GM19043 (cell line): ENCODE data around the gene KRT34.
"Not testable (repeated sequence)": the region's sequence is repeated elsewhere in the genome, so short reads cannot be mapped to it uniquely, and the experiment has no call there.

ENCODE experiments used
- ATAC-seq: cut with Tn5 transposase; IDR thresholded peaks from one replicate; pipeline ENCODE4 v1.9.1; 2021; ENCODE audit warnings: low read depth; ENCODE audit not compliant: unreplicated experiment

KRT34 gene

GRCh38 chr17:41381943-41382342 lies at the start of gene KRT34:
Gene KRT34, minus strand, starts transcription at chr17:41382306. Its CDS starts 60 bp downstream, at chr17:41382246.
- not testable (repeated sequence) for ATAC-seq

DNA sequence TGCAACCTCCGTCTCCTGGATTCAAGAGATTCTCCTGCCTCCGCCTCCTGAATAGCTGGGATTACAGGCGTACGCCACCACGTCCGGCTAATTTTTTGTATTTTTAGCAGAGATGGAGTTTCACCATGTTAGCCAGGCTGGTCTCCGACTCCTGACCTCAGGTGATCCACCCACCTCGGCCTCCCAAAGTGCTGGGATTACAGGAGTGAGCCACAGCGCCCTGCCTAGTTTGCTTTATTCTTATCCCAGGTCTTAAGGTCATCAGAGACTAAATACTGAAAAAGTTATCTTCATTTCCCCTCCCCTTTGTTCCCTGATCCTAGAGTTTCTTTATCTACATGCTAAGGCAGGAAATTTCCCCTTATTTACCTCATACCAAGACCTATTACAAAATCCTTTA lies 48.3 kb upstream of the KRT34 start:
- not testable (repeated sequence) for ATAC-seq

DNA sequence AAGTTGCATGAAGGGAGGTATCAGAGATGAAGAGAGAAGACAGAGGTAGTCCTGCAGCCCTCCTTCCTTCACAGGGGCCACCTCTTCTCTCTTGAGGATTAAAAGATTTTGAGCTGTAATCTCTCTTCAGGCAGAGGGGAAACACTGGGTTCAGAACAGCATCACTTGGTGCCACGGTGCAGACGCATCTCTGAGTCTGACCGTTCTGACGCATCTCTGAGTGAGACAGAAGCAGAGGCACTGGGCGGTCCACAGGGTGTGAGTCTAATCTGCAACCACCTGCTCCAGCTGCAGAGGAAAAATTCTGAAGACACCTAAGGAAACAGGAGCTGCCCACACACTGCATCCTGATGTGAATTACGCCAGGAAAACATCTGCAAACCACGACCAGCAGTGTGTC lies 47.6 kb upstream of the KRT34 start:
- no peak for ATAC-seq

DNA sequence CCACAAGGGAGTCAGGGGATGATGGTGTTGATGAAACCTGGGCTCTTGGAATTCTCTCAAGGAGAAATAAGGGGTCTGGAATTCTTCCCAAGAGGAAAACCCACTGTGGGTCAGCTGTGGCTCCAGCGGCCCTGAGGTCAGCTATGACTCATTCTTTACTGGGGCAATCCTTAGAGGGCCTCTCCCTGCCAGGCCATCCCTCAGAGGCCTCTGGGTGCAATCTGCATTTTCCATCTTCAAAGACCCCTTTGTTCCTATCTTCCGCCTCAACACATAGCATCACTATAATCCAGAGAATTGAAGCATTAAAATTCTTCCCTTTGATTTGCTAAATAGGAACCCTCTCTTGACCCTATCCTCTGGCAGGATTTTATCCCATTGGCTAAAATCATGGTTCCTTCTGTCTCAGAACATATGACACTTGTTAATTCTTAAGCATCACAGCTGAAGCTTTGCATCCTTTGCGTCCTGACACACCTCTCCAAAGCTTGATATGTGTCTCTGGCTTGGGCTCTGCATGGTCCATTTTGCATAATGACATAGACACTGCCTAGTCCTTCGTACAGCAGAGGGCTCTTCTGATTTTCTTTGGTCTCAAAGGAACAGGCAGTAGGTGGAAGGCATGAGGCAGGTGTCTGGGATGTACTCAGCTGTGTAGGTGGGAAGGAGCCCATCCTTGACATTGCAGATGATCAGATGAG lies 46.6 kb upstream of the KRT34 start:
- ATAC-seq, result no peak

DNA sequence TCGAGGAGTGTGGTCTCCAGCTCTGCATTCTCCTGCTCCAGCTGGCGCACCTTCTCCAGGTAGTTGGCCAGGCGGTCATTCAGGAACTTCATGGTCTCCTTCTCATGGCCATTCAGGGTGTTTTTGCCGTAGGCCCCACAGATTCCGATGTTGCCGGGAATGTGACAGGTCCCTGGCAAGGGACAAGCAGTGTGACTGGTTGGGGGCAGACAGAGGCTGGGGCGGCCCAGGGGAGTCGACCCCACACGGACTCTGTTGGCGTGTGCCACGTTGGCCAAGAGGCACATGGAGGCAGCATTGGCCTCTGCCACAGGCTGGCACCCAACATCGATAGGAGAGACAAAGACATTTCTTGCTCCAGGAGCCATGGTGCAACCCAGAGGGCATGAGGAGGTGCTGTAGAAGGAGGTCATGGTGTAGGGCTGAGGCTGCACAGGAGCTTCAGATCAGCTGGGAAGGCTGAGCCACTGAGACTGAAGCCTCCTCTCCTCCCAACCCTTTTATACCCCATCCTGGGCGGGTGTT lies 42.1 kb upstream of the KRT34 start, which contains the start of gene KRT37:
TSS of gene KRT37 (minus strand) at position 475 of the 525 bp plus-strand sequence. CDS start at position 413, 62 bp downstream.
- ATAC-seq, result no peak

DNA sequence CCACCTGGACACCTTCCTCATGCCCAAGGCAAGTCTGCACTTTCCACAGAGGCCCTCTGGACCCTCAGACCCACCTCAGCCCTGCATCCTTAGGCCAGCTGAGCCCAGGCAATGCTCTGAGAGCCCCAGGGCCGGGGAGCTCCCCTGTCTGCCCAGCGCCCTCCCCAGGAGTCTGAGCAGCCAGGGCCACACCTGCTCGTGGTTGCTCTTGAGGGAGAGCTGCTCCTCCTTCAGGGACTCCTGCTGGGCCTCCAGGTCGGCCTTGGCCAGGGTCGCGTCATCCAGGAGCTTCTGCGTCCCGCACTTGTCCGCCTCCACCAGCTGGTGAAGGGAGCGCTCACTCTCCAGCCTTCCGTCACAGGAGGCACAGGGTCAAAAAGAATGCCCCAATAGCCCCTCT lies 40.5 kb upstream of the KRT34 start:
- not testable (repeated sequence) for ATAC-seq

DNA sequence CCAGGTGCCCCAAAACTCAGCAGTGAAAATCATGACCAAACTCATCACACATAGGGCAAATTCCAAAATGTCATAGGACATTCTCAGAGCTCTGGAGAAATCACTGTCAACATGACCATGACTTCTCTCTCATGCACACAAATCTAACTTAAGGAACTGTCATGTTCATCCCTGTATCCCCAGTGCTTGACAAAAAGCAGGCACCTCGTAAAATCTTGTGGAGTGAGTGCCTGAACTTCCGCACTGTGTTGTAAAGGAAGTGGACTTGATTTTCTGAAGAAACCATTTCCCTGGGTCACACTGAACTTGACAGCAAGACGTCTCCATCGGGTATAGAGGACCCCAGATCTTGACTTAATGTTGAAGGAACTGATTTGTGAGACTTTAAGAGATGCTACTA lies 39.5 kb upstream of the KRT34 start:
- no peak for ATAC-seq

DNA sequence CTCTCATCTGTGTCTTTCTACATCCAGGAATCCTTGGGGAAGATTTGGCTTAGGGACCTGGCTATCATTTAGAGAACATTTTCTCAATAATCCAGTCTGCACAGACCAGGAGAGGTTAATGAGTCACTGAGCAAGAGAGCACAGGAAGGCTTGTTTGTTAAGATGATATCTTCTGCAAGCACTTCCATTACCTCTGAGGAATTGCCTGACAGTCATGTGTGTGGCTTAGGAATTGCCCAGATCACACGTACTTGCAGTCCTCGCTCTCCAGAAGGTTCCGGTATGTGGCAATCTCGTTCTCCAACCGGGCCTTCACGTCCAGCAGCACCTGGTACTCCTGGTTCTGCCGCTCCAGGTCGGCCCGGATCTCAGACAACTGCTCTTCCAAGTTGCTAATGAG lies 39.0 kb upstream of the KRT34 start:
- no peak for ATAC-seq

DNA sequence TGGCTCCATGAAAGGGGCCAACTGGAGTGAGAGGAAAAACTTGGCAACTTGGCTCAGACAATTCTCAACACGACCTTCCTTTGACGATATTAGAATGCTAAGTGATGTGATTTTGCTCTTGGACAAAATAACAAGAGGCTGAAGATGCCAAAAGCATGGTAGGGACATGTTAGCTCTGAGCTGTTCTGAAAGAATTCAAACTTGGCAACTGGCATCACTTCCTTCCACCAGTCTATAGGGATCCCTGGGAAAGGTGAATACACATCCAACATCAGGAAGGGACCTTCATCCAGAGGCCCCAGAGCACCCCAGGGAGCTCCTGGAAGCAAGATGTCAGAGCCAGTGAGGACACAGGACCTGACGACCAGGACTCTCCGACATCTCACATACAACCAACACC lies 38.0 kb upstream of the KRT34 start:
- no peak for ATAC-seq

- ATAC-seq, result no peak
Observed at GRCh38 chr17:41419716-41420115, 37.6 kb upstream of the KRT34 start.

DNA sequence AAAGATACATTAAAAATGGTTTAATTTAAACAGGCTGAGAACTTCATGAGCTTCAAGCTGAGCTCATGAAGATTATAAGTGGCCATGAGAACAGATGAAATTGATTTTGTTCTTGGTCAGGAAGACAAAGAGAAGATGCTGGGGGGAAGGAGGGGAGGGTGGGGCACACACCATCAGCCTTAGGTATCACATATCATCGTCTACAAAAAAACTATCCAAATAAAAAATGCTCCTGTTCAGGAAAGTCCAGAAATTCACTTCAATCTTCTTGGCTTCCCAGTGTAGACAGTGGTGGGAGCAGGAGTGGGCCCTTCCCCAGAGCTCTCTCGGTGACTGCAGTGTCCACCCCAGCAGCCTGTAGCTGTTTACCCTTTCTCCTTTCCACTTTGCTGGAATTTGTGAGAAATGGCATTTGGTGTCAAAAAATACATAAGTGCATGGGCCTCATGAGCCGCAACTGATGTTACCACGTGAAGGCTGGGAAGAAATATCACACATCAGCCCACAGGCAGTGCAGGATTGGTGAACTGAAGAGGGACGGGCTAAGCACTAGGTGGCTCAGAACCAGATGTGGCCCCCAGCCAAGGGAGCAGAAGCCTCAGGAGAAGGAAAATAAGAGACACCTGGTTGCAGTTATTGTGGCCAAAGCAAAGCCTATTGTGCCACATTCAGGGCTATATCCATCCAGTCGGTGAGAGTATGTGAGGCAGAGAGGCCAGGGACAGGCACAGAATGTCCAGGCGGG lies 36.2 kb upstream of the KRT34 start:
- no peak for ATAC-seq

DNA sequence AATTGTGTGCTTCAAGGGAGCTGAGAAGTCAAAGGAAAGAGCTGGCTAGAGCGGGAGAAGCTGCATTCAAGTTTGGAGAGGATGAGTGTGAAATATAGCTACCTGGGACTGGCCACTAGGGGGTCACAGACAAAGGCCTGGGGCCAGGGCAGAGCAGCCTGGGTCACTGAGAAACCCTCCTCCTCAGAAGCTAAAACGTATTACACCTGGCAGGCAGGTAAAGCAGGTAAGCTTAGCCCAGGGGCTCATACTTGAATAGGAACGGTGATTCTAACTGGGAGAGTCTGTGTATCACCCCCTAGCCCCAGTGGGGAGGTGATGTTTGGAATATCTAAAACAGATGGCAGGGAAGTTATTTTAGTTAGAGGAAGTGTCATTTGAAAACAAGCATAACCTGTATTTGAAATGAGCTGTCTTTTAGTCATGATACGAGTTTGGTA lies 35.5 kb upstream of the KRT34 start:
- ATAC-seq, result no peak

DNA sequence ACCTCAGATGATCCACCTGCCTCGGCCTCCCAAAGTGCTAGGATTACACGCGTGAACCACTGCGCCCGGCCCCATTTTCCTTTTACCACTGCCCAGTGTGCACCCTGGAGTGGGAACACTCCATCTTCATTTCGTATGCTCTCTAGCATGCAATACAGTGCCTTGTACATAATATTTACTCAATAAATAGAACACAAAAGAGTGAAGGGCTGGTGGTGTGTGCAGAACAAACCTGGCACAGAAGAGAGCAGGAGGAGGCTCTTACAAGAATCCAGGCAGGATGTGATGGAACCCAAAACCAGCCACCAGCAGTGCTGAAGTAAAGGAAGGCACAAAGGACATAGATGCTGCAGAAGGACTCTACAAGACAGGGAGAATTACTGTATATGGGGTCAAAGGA lies 35.0 kb upstream of the KRT34 start:
- ATAC-seq, result no peak

DNA sequence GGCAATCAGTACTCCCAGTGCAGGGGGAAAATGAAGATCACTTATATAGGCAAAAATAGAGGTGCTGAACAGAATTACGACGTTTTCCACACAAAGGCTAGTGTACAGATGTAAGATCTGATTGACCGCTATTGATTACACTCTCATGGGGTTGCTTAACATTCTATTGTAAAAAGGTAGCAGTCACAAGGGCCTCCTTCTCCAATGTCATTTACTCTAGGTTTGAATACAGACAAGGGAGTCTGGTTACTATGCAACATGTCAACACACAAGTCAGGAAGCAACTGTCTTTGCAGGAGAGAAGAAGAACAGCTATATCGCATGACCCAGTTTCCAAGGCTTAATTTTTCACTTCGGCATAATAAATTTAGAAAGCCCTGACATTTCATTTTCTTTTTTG lies 34.4 kb upstream of the KRT34 start:
- no peak for ATAC-seq

DNA sequence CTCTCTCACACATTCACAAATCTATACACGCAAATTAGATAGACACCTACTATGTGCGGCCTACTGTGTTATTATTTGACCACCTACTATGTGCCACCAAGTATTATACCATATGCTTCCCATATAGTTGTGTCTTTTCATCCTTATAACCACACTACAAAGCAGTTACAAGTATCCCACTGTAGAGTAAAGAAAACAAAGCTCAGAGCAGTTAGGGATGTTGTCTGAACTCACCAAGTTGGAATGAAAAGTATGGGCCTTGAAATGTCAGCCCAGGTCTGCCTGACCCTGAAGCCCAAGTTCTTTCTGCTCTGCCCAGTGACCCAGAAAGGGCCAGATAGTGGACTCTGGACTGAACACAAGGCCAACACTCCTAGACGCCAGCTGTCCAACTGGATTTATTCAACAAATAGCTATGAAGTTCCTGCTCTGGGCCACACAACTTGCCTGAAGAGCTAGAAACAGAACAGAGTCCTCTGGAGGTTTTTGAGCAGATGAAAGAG lies 33.8 kb upstream of the KRT34 start:
- ATAC-seq, result no peak

- ATAC-seq, result no peak
Observed at GRCh38 chr17:41415411-41415810, 33.3 kb upstream of the KRT34 start.

DNA sequence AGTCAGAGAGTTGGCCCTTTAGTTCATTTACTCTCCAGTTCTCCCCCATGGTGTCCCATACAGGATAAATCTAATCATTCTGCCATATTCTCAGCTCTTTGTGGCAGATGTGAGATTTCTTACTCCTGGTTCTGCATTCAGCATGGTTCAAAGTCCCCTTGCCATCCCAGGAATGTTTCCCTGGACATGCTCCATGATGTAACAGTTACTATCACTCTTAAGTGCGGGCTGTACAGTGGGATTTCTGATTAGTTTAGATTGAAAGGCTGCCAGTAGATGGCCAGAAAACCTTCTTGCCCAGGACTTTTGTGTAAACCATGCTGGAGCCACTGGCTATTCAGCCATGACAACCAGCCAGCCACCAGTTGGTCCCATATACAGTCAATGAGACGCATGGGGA lies 31.9 kb upstream of the KRT34 start:
- no peak for ATAC-seq

- no peak for ATAC-seq
Observed at GRCh38 chr17:41413353-41413957, 31.3 kb upstream of the KRT34 start.

DNA sequence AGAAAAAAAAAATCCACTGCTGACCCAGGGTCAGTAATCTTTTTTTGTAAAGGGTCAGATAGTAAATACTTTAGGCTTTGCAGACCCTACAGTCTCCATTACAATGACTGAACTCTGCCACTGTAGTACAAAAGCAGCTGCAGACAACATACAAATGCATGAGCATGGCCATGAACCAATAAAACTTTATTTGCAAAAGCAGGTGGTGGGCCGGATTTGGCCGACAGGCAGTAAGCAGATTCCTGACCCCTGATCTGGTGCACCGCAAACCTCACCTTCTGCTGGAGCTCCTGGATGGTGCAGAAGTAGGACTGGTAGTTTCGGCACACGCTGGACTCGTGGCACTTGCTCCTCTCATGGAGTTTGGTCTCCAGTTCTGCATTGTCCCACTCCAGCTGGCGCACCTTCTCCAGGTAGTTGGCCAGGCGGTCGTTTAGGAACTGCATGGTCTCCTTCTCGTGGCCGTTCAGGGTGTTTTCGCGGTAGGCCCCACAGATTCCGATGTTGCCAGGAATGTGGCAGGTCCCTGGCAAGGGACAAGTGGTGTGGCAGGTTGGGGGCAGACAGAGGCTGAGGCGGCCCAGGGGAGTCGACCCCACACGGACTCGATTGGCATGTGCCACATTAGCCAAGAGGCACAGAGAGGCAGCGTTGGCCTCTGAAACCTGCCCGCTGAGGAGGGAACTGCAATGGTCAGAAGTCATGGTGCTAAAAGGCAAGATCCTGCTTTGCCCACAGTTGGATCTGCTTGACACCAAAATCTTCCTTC lies 29.1 kb upstream of the KRT34 start:
- ATAC-seq, result no peak

DNA sequence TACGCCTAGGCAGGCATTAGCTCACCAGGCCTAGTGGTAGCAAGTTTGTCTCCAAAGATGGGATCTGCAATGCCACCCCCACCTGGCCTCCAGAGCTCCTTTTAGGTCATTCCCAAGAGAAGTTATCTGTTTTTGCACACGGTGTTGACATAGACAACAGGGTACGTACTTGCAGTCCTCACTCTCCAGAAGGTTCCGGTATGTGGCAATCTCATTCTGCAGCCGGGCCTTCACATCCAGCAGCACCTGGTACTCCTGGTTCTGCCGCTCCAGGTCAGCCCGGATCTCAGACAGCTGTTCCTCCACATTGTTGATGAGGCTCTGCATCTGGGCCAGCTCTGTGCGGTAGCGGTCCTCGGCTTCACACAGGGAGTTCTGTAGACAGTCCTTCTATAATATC lies 25.1 kb upstream of the KRT34 start:
- no peak for ATAC-seq
